Body of pancreas (tissue), 4 donors: ENCODE results near the gene PGF.

Source experiments
- POLR2A ChIP-seq, 3 donors: fragments of 450-650 bp; IDR thresholded peaks; one replicate each; pipeline ENCODE4 v1.6.1; 2016; ENCODE audit warnings: antibody characterized with exemption in 3 of 3, mild to moderate bottlenecking in 2 of 3
- TF ChIP-seq, protein P1 (sequence below), 7 experiments: fragments of 450-650 bp in 4 of 7; fragments of 200-600 bp in 3 of 7; sonication (generic) in 3 of 7; IDR thresholded peaks; one replicate each; pipeline ENCODE4 v1.5.1; 2016 to 2019; ENCODE audit warnings: antibody characterized with exemption in 7 of 7

DNA sequence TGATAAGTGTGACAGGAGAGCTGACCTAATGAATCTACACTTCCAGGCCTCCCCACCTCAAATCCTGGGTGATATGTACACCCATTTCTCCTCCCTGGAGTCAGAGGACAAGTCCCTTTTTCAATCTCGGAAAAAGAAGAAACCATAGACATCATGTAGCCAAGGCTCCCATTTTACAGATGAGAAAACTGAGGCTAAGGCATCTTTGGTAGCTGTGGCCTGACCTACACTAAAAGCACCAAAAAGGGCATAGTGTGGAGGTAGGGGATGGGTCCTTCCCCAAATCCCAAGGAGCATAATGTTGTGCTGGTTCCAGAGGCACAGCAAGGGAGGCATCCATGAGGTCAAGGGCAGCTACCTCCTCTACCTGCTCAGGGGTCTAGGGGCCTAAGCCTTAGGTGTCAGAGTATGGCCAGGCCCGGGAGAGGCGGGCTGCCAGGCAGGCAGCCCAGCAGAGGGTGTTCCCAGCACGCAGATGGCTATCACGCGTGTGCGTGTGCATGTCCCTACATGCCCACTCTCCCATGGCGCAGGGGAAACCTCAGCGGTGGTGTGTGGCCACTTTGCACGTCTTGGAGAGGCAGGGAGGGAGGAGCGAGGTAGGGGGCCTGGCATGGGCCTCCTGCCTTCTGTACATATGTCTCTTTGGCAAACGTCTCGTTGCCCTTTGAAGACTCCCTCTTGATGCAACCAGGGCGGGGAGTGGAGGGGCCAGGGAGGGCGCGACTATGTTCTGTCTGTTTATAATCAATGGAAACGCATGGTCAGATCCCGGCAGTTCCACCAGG lies 2.5 kb downstream of the PGF start:
- TF ChIP-seq, protein P1, sequence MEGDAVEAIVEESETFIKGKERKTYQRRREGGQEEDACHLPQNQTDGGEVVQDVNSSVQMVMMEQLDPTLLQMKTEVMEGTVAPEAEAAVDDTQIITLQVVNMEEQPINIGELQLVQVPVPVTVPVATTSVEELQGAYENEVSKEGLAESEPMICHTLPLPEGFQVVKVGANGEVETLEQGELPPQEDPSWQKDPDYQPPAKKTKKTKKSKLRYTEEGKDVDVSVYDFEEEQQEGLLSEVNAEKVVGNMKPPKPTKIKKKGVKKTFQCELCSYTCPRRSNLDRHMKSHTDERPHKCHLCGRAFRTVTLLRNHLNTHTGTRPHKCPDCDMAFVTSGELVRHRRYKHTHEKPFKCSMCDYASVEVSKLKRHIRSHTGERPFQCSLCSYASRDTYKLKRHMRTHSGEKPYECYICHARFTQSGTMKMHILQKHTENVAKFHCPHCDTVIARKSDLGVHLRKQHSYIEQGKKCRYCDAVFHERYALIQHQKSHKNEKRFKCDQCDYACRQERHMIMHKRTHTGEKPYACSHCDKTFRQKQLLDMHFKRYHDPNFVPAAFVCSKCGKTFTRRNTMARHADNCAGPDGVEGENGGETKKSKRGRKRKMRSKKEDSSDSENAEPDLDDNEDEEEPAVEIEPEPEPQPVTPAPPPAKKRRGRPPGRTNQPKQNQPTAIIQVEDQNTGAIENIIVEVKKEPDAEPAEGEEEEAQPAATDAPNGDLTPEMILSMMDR (IDR thresholded peaks at IDR 0.05), result no peak
- TF ChIP-seq POLR2A (IDR thresholded peaks at IDR 0.05), result no peak
